GM18526 (cell line): ENCODE results near the gene HDAC4.

Experiments used
- POLR2A ChIP-seq: IDR thresholded peaks from 3 replicates; pipeline ENCODE4 v1.6.1; 2011; ENCODE audit not compliant: insufficient read length; ENCODE audit errors: extremely low read depth

HDAC4 gene

GRCh38 chr2:239283288-239283945 is 117.4 kb downstream of the HDAC4 start:
- TF ChIP-seq POLR2A: no peak

DNA sequence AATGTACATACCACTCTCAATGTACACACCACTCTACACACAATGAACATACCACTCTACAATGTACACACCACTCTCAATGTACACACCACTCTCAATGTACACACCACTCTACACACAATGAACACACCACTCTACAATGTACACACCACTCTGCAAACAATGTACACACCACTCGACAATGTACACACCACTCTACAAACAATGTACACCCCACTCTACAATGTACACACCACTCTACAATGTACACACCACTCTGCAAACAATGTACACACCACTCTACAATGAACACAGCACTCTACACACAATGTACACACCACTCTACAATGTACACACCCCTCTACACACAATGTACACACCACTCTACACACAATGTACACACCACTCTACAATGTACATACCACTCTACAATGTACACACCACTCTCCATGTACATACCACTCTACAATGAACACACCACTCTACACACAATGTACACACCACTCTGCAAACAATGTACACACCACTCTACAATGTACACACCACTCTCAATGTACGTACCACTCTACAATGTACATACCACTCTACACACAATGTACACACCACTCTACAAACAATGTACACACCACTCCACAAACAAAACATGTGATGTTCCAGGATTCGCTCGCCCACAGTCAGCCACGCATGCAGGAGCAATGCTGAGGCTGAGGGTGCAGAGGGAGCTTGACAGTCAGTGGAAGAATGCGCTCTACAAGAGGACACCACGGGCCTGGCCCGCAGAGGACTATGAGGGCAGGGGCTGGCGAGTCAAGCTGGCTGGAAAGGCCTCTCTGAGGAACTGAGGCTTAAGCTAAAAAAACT is 118.2 kb downstream of the HDAC4 start:
- no peak for TF ChIP-seq POLR2A

- TF ChIP-seq POLR2A: no peak
Observed at GRCh38 chr2:239279508-239280295, 121.1 kb downstream of the HDAC4 start.

- TF ChIP-seq POLR2A: no peak
Observed at GRCh38 chr2:239278941-239279365, 121.9 kb downstream of the HDAC4 start.

GRCh38 chr2:239278361-239278760 is 122.5 kb downstream of the HDAC4 start:
- no peak for TF ChIP-seq POLR2A

DNA sequence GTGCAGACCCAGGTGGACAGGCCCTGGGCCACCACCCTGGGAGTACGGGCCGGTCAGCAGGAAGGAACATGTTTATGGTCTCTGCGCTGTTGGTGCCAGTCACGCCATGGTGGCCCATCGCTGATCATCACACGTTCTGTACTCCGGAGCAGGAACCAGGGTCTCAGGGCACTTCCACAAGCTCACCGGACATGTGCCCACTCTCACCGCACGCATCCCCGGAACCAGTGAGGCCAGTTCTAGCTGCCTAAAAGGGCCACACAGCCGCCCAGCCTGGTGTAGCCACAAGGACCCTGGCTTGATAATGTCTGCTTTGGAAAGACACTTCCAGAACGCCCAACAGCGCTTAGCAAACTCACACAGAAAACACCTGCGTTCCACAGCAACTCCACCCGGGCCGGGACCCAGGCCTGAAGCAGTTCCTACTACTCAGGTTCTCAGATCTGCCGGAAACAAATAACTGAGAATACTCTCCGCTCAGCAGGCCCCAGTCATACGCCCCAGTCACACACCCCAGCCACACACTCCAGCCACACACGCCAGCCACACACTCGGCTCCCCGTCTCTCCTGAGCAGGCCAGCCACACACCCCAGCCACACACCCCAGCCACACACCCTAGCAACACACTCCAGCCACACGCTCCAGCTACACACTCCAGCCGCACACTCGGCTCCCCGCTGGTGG is 123.3 kb downstream of the HDAC4 start:
- TF ChIP-seq POLR2A: no peak

GRCh38 chr2:239276851-239277250 is 124.0 kb downstream of the HDAC4 start:
- TF ChIP-seq POLR2A: no peak

GRCh38 chr2:239275847-239276831 is 124.7 kb downstream of the HDAC4 start:
- no peak for TF ChIP-seq POLR2A

DNA sequence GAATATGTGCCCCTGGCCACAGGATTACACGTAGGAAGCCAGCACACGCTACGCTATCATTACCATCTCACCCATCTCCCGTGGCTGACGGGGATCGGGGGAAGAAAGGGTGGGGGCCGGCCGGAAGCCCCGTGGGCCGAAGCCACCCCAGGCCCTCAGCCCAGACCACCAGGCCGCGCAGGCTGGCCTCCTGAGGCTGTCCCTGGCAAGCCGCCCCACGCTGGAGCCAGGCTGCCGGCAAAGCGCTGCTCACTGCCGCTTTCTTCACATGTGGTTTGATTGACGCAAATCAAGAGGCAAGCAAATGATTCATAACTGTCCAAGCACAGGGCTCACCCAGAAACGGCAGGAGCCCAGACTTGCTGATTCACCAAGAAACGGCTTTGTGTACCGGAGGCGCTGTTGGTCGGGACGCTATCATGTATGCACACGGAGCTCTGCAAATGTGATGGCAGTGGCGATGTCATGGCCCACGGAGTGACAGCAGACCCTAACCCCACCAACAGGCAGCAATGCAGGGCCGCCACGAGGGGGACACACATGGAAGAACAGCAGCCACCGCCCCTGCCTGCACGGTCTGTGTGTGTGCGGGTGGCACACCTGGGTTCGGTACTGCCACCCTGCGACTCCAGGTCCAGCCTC is 125.7 kb downstream of the HDAC4 start:
- TF ChIP-seq POLR2A: no peak

DNA sequence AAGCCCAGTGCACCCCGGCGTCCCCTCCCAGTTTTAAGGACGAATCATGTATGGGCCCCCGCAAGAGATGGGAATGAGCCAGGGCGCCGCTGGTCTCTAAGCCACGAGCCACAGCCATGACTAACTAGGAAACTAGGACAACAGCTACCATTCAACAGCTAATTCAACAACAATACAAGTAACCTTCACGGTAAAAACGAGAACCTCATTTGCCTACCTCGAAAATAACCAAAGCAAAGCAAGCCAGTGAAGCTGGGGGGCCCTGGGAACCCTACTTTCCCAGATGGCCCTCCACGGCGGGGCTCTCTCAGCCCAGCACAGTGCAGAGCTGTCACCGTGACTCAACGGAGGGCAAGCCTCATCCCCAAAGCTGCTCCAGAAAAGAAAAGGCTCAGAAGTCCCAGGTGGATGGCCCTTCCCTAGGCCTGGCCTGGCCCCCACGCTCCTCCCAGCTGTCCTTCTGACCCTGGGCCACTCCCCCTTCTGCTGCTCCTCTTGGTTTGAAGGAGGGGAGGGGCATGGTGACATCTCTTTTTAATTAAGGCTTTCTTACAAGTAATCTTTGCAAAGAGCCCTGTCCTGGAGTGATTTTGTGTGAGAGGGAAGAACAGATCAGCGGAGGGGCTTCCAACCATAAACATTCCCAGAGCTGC is 126.3 kb downstream of the HDAC4 start:
- TF ChIP-seq POLR2A: no peak

DNA sequence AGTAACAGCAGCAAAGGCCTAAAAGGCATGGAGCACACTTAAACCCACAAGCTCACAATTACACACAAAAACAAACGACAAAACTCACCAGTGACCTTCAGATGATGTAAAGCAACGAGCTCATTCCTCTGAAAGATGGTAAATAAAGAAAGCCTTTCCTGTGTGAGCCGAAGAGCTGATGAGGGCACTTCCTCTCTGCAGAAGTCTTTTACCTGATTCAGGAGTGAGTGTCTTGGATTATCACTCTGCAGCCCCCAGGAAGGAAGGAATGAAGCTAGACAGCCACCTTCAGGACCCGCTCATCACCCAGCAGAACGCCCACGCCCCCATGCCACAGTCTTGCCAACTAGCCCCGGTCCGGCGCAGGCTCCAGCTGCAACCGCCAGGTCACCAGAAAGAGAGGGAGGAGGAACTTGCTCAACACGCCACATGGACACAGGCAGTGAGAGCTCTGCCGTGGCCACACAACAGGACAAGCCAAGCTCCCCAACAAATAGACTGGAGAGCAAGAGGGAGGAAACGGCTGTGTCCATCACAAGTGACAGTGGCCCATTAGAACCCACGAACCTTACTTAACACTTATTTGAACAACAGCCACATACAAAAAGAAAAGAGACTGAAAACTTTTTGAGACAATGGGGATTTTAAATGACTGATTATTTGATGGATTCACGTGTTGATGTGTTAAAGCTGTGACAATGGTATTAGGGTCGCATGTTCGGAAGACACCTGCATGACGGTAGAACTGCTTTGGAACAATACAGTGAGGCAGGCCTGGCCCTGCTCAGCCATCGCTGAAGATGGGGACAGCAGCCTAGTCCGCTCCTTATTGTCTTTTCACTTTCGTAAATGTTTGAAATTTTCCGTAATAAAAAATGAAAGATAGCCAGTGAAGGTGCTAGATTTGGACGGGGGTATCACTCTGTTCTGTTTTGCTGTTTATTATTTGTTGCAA is 127.3 kb downstream of the HDAC4 start:
- TF ChIP-seq POLR2A: no peak

DNA sequence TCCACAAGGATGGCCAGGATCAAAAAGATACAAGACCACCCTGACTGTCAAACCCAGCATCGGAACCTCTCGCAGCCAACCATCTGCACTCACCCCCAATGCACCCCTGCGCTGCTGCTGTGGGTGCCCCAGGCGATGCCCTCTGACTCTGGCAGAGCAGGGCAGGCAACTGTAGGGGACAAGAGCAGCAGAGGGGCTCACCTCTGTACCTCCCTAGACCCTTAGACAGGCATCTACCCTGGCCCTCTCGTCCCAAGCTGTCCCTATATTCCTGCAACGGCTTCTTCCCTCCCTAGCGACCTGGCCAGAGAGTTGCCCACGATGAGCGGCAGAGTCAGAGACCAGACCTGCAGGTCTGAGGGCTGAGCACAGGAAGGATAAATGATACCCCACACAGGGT is 128.2 kb downstream of the HDAC4 start:
- TF ChIP-seq POLR2A: no peak
